Stimulated activated naive CD4-positive, alpha-beta T cell treated with Interleukin-2 at 50 U/mL for 16 hours (primary cell): ENCODE results near the gene DIP2B.

Source experiments
- DNase-seq: peaks from one replicate; lab custom pipeline; 2025; lab: John Stamatoyannopoulos, UW

Gene DIP2B

DNA sequence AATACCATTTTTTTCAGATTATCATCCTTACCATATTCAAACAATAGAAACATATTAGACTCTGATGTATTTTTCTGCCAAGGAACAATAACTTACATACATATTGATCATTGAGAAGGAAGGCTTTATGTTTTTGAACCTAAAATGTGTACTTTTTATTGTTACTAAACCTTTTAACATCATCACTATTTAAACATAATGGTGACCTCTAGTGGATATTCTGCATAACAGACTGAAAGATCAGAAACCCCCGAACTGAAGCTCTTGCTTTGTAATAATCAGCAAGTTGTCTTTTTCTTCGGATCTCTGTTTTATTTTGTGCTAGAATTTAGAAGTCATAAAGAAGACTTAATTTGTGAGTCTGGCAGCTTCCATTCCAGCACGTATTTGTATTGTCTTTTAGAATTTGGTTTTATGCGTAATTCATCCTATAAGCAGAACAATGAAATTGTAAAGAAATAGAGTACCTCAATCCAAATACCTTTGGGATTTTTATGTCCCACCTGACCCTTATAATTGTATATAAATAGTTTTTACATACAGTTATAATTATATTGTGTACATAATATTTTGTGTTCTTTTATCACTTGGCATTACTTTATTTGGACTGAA is 133.2 kb downstream of the DIP2B start:
- no peak for DNase-seq

GRCh38 chr12:50638482-50638880 is 133.7 kb downstream of the DIP2B start:
- DNase-seq: no peak

DNA sequence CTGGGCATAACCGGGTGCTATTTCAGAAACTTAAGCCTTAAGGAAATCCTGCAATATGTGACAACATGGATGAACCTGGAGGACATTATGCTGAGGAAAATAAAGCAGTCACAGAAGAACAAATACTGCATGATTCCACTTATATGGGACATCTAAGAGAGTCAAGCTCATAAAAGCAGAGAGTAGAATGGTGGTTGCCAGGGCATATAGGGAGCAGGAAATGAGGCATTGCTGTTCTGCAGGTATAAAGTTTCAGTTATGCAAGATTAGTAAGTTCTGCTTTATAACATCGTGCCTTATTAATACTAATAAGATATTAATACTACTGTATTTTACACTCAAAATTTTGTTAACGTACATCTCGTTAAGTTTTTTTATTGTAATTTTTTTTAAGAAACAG is 134.9 kb downstream of the DIP2B start:
- DNase-seq: no peak

DNA sequence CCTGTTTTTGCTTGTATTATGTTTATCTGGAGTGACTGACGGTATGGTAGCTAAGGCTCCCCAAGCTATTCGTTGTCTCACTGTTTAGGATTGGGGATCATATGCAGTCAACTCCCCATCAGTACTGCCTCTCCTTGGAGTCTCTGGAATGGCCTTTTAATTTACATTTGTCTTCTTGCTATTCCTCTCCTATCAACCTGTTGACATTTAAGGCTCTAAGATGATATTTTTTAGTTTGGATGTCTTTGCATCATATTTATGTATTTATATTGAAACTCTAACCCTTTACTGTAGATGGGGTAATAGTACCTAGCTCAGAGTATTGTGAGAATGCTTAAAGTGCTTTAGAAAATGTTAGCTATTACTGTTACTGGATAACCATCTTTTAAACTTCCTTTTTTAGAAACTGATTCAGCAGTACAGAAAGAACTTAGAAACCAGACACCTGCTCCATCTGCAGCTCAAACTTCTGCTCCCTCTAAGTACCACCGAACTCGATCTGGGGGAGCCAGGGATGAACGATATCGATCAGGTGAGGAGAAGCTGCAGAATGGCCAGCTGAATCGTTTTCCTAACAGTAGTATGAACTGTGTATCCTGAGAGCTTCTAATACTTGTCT is 135.6 kb downstream of the DIP2B start:
- no peak for DNase-seq

DNA sequence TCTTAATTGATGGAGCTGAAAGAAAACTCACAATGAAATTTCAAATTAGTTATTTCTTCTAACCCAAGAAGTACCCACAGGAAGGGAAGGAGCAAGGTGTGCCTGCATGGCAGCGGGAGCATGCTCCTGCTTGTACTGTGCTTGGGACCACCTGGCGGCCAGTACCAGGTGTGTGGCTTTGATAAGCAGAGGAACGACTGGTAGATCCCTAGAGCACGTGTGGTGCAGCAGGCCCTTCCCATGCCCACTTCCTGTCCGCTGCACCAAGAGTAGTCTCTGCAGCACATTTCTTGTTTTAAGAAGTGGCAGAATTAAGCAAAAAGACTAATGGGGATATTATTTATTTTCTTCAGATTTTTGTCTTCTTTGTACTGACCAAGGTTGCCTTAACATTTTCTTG is 136.8 kb downstream of the DIP2B start:
- DNase-seq: no peak

GRCh38 chr12:50642035-50642451 is 137.3 kb downstream of the DIP2B start:
- no peak for DNase-seq

- DNase-seq: no peak
Measured at GRCh38 chr12:50642761-50643160, 138.0 kb downstream of the DIP2B start.

- no peak for DNase-seq
Measured at GRCh38 chr12:50647031-50647430, 142.2 kb downstream of the DIP2B start.

DNA sequence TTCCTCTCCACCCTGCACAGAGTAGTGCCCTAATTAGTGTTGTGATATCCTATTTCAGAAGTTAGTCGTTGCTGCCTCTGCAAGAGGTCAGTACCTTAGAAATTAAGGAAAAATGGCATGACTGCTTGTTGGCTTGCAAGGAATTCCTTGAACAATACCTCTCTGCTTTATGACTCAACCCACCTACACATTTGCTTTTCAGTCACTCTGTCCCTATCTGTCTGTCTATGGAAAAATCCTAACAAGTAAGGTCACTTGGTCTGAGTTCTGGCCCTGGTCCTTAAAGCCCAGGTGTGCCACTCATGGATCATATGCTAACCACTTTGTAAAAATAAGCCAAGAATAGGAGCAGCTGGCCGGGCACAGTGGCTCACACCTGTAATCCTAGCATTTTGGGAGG is 142.7 kb downstream of the DIP2B start:
- no peak for DNase-seq

DNA sequence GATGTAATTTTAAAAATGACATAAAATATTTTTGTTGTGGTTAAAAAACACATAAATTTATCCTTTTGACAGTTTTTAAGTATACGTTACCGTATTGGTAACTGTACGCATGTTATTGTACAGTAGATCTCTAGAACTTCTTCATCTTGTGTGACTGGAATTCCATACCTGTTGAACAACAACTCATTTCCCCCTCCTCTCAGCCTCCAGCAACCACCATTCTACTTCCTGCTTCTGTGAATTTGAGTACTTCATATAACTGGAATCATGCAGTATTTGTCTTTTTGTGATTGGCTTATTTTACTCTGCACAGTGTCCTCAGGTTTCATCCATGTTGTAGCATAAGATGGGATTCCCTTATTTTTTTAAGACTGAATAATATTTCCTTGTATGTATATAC is 145.5 kb downstream of the DIP2B start:
- DNase-seq: no peak

DNA sequence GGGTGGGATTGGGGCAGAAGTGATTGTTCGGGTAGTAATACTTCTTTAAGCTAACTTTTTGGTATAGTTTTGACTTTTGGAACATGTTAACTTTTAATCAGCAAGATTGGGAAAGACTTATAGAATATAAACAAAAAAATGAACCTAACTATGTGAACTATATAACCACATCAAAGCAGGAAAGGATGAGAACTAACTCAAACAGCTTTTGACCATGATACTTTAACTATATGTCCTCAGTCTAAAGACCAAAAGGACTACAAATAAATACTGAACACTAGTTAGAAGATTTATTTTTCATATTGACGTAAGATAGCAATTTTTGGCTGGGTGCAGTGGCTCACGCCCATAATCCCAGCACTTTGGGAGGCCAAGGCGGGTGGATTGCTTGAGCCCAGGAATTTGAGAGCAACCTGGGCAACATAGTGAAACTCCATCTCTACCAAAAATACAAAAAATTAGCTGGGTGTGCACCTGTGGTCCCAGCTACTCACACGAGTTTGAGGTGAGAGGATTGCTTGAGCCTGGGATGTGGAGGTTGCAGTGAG is 150.7 kb downstream of the DIP2B start:
- no peak for DNase-seq

GRCh38 chr12:50659260-50659659 is 154.5 kb downstream of the DIP2B start:
- no peak for DNase-seq

- no peak for DNase-seq
Measured at GRCh38 chr12:50659690-50660424, 155.1 kb downstream of the DIP2B start.

DNA sequence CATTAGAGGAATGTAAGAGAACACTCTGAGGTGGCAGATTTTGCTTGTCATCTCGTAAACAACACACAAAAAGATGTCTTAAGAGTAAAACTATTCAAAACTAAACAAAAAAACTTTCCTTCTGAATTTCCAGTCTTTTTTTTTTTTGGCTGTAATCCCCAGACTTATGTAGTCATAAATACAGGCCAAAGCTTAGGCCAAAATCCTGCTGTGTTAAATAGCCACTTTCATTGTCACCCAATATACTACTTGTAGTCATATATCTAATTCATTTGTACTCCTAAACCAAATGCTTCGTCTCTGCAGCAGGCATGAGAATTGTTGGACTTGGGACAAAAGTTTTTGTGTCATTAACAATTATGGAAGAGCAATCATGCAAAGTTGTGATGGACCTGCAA is 155.6 kb downstream of the DIP2B start:
- DNase-seq: no peak

DNA sequence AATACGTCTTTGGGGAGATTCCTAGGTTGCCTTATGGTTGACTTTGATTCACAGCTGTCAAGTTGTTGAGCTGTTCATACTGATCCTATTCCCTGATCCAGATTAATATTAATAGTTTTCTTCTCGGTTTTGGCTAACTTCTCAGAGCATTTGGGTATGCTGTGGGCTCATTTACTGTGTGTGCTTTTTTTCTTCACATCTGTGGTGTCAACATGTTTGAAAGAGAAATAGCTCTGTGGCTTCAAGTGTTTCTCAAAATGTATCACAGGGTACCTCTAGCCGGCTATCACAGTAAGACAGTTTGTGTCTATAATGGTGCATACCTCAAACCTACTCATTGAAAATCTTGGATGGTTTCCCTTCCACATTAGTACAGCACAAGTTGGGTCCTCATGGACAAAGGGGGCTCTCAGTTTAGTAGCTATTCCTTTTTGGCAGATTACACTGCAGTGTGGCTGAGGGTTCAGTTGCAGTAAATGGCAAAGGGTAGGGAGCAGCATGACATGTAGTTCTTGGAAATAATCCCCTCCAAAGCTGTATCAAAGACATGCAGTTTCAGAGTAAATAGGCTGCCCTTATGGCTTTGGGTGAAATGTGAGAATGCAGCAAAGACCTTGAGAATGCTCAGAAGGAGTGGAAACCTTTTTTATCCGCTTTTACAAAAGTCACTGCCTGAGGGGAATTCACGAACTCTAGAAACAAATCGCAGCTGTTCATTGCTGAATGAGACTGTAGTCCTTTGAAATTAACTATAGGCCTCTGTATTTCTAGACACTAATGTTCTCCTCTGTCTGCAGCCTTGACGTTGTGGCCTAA is 156.7 kb downstream of the DIP2B start:
- DNase-seq: no peak

GRCh38 chr12:50662116-50662510 is 157.3 kb downstream of the DIP2B start:
- DNase-seq: no peak

DNA sequence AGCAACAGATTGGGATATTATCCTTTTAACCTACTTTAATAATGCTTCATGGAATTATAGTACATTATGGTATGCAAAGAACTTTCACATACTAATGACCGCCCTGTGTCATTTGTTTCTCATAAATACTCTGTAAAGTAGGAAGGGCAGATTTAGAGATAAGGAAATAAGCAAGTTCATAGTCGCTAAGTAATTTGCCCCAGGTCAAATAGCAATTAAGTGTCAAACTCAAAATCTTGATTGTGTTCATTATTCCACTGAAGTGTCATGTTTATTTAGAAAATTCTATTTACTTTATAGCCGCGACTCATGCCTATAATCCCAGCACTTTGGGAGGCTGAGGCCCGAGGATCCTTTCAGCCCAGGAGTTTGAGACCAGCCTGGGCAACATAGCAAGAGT is 160.4 kb downstream of the DIP2B start:
- no peak for DNase-seq

DNA sequence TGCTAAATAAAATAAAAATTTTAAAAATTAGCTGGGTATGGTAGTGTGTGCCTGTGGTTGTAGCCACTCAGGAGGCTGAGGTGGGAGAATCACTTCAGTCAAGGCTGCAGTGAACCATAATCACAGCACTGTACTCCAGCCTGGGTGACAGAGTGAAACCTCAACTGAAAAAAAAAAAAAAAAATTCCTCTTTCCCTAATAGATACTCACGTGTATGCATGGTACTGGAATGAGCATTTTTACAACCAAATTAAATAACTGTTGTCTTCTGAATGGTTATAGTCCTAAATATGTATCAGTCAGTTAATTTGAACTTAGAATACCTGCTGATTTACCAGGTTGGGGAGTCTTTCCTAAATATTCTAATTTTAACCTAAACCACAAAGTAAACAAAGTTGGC is 160.8 kb downstream of the DIP2B start:
- DNase-seq: no peak

DNA sequence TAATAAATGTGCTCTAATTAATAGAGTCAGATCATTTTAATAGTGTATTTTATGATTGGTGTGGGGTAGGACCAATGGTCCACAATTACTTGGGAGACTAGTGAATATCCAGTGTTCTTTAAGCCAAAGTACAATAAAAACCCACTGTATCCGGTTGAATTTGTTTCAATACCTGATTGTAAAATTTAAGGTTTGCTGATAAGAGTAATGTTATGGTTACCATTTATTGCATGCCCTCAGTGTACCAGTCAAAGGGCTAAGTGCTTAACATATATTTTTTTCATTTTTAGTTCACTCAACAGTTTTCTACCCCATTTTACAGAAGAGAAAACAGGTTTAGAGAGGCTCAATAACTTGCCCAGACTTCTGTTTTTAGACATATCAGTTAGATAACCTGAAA is 161.2 kb downstream of the DIP2B start:
- DNase-seq: no peak

DNA sequence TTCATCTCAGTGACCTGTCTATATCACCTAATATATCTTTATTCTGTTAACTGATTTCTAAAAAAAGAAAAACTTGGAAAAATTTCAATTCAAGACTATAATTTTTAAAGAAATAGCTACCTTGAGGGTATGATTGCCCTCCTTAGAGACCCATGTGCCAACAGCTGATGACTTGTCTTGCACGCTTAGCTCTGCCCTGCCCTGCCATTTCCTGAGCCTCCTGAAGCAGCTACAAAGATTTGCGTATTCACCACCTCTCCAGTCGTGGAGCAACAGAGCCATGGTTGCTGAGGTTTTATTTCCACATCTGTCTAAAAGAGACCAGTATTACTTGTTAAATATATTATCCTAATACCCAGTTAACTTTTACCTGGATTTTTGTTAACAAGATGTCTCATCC is 167.4 kb downstream of the DIP2B start:
- no peak for DNase-seq

GRCh38 chr12:50676756-50677155 is 172.0 kb downstream of the DIP2B start:
- no peak for DNase-seq

DNA sequence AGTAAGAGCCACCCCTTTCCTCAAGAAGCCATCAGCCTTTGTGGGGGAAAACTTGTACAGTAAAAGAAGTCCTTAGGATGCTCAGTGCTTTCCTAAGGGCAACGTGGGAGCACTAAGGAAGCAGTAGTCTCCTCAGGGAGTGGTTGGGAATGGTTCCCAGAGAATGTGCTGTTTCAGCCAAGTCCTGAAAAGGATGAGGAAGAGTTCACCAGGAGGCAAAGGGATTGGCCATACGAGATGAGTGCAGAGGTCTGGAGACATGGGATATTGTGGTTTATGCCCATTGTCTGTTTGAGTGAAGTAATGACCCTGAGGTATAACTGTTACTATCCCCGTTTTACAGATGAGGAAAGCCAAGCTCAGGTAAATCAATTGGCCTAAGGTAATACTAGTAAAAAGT is 173.1 kb downstream of the DIP2B start:
- no peak for DNase-seq
